PC-9 (cell line): ENCODE data around the gene ADAT1.

Experiments
- CTCF ChIP-seq: fragments of 200-600 bp; sonication (generic); conservative IDR thresholded peaks from 2 replicates; pipeline ENCODE4 v1.6.1; 2017; ENCODE audit warnings: mixed run types, antibody characterized with exemption, mild to moderate bottlenecking, moderate library complexity
- EZH2 ChIP-seq: fragments of 200-600 bp; sonication (generic); IDR thresholded peaks from 2 replicates; pipeline ENCODE4 v1.8.0; 2017; ENCODE audit warnings: antibody characterized with exemption, low read depth

GRCh38 chr16:75647112-75647491 is 24.0 kb upstream of the ADAT1 start:
- TF ChIP-seq CTCF: no peak
- no peak for TF ChIP-seq EZH2
